HepG2 (cell line): ENCODE data around the gene GLRA1. TPM values are rescaled to one million over a fixed set of nuclear protein-coding genes. Genes with fewer than 3 reads are reported as not detected.

Experiments
- AKNA ChIP-seq: sonication (generic); formaldehyde crosslinking; IDR thresholded peaks from 2 replicates; pipeline ENCODE4 v1.4.0; 2020; ENCODE audit warnings: missing genetic modification reagents, borderline replicate concordance
- CBX5 ChIP-seq: sonication (generic); formaldehyde crosslinking; IDR thresholded peaks from 2 replicates; pipeline ENCODE4 v1.4.0; 2020; ENCODE audit warnings: missing genetic modification reagents, borderline replicate concordance
- CEBPZ ChIP-seq: IDR thresholded peaks from 2 replicates; pipeline ENCODE4 v1.6.1; 2012; ENCODE audit warnings: low read length, improper control_type of control experiment
- CSRNP1 ChIP-seq: sonication (generic); formaldehyde crosslinking; IDR thresholded peaks from 2 replicates; pipeline ENCODE4 v1.8.1; 2023; ENCODE audit warnings: mild to moderate bottlenecking, missing genetic modification reagents
- HOXA5 ChIP-seq: sonication (generic); formaldehyde crosslinking; IDR thresholded peaks from 2 replicates; pipeline ENCODE4 v1.4.0; 2020; ENCODE audit warnings: missing genetic modification reagents
- HOXA7 ChIP-seq: sonication (generic); formaldehyde crosslinking; IDR thresholded peaks from 2 replicates; pipeline ENCODE4 v1.8.1; 2022; ENCODE audit warnings: mild to moderate bottlenecking, missing genetic modification reagents, moderate library complexity
- IKZF1 ChIP-seq: fragments of 450-650 bp; IDR thresholded peaks from 2 replicates; pipeline ENCODE4 v1.7.1; 2016
- IKZF5 ChIP-seq: IDR thresholded peaks from 2 replicates; pipeline ENCODE4 v1.6.1; 2018; ENCODE audit warnings: missing genetic modification reagents, mild to moderate bottlenecking, missing compliant biosample characterization
- KLF13 ChIP-seq: sonication (generic); formaldehyde crosslinking; IDR thresholded peaks from 2 replicates; pipeline ENCODE4 v1.4.0; 2020; ENCODE audit warnings: mild to moderate bottlenecking, missing genetic modification reagents
- RNF2 ChIP-seq: fragments of 450-650 bp; conservative IDR thresholded peaks from 2 replicates; pipeline ENCODE4 v1.6.1; 2016; ENCODE audit warnings: low read depth
- SKI ChIP-seq: fragments of 450-650 bp; IDR thresholded peaks from one replicate; pipeline ENCODE4 v1.6.1; 2018; ENCODE audit warnings: mild to moderate bottlenecking; ENCODE audit not compliant: partially characterized antibody
- SMAD1 ChIP-seq: sonication (generic); formaldehyde crosslinking; IDR thresholded peaks from 2 replicates; pipeline ENCODE4 v1.4.0; 2020; ENCODE audit warnings: missing genetic modification reagents, low read depth, mild to moderate bottlenecking, borderline replicate concordance
- SUZ12 ChIP-seq: fragments of 150-350 bp; IDR thresholded peaks from 2 replicates; pipeline ENCODE4 v1.6.1; 2014; ENCODE audit warnings: low read depth, low read length
- YY1 ChIP-seq: IDR thresholded peaks from 2 replicates; pipeline ENCODE4 v1.6.1; 2011; ENCODE audit warnings: low read length, low read depth, moderate library complexity, mild to moderate bottlenecking; ENCODE audit not compliant: insufficient read depth, insufficient replicate concordance
- ZFP62 ChIP-seq: sonication (generic); formaldehyde crosslinking; IDR thresholded peaks from 2 replicates; pipeline ENCODE4 v1.4.0; 2020; ENCODE audit warnings: missing genetic modification reagents
- ZNF10 ChIP-seq: sonication (generic); formaldehyde crosslinking; IDR thresholded peaks from 2 replicates; pipeline ENCODE4 v1.4.0; 2020; ENCODE audit warnings: mild to moderate bottlenecking, low read depth, missing genetic modification reagents, borderline replicate concordance
- ZNF24 ChIP-seq: fragments of 450-650 bp; IDR thresholded peaks from 2 replicates; pipeline ENCODE4 v1.6.1; 2017; ENCODE audit warnings: antibody characterized with exemption, mild to moderate bottlenecking
- ZNF713 ChIP-seq: sonication (generic); formaldehyde crosslinking; IDR thresholded peaks from 2 replicates; pipeline ENCODE4 v1.4.0; 2020; ENCODE audit warnings: mild to moderate bottlenecking, missing genetic modification reagents
- ZNF841 ChIP-seq: sonication (generic); formaldehyde crosslinking; IDR thresholded peaks from 2 replicates; pipeline ENCODE4 v1.8.1; 2023; ENCODE audit warnings: missing genetic modification reagents, borderline replicate concordance
- polyA plus RNA-seq, 8 experiments: library from polyadenylated mRNA; depleted of rRNA in 3 of 8; stranded (reverse) in 7 of 8; unstranded in 1 of 8; fragments of >200 nt; fragmentation: Illumina TruSeq in 4 of 8; extraction: Trizol in 4 of 8; gene quantifications; 2 replicates each; pipeline versions ENCODE4 v1.2.1 to v1.2.3, GENCODE V29; 2011 to 2016; ENCODE audit warnings: low read depth in 4 of 8, missing spikeins in 1 of 8, mixed read lengths in 1 of 8; ENCODE audit not compliant: insufficient read depth in 1 of 8
- total RNA-seq, 5 experiments: library from RNA; depleted of rRNA; stranded (reverse); fragments of >200 nt; fragmentation: Illumina TruSeq; extraction: Trizol; gene quantifications; 2 replicates each; pipeline ENCODE4 v1.2.3, GENCODE V29; 2016; ENCODE audit warnings: low read depth in 1 of 5

Gene GLRA1
- total and polyA plus RNA-seq, 2 of the 13 experiments (the other 11 are each of a cell fraction or from before 2014, with no cell fraction given): not detected

- TF ChIP-seq SKI (no peak), KLF13 (CRISPR knock-in tag) (peak; percentile 99), IKZF5 (peak; percentile 100), AKNA (CRISPR knock-in tag) (peak; percentile 99), YY1 (no peak), HOXA5 (CRISPR knock-in tag) (peak; percentile 100), RNF2 (no peak), ZFP62 (CRISPR knock-in tag) (no peak), ZNF10 (CRISPR knock-in tag) (no peak), ZNF24 (no peak), SUZ12 (no peak), ZNF841 (CRISPR knock-in tag) (peak; percentile 97), CBX5 (CRISPR knock-in tag) (peak; percentile 98), IKZF1 (no peak), SMAD1 (peak; percentile 85; the same call in 1 of the 2 replicates), CSRNP1 (CRISPR knock-in tag) (peak; percentile 97), ZNF713 (CRISPR knock-in tag) (0 out of 2 replicates have a peak, but pooled peaks have one; percentile 83), HOXA7 (CRISPR knock-in tag) (peak; percentile 97), CEBPZ (no peak)
These were observed at the start of gene GLRA1 (continued) for GRCh38 chr5:151924564-151925301.
